H1 (cell line): ENCODE results near the gene RUNX1. TPM values are rescaled to one million over a fixed set of nuclear protein-coding genes. Genes with fewer than 3 reads are reported as not detected.

Experiments used
- CHD2 ChIP-seq: IDR thresholded peaks from 2 replicates; pipeline ENCODE4 v1.6.1; 2012; ENCODE audit warnings: low read length, improper control_type of control experiment
- CTBP2 ChIP-seq: IDR thresholded peaks from 2 replicates; pipeline ENCODE4 v1.7.0; 2011; ENCODE audit warnings: borderline replicate concordance, mild to moderate bottlenecking, moderate library complexity, mixed read lengths, low read length; ENCODE audit not compliant: insufficient read depth, insufficient read length
- RNF2 ChIP-seq: fragments of 200-900, 300-1000 bp; sonication (generic); IDR thresholded peaks from 2 replicates; pipeline ENCODE4 v1.7.1; 2016; ENCODE audit warnings: borderline replicate concordance, low read depth, mild to moderate bottlenecking, antibody characterized with exemption, low read length; ENCODE audit not compliant: poor library complexity, severe bottlenecking; ENCODE audit errors: missing control alignments
- polyA plus RNA-seq, 7 experiments: library from polyadenylated mRNA; depleted of rRNA in 3 of 7; stranded (reverse) in 5 of 7; unstranded in 2 of 7; fragments of >200 nt in 5 of 7; fragments of 200-250 nt in 2 of 7; gene quantifications; 1 replicate in 5 of 7; 2 replicates in 1 of 7; 4 replicates in 1 of 7; pipeline versions ENCODE4 v1.2.1 to v1.2.3, GENCODE V29; 2011 to 2013; ENCODE audit warnings: missing spikeins in 2 of 7, mixed read lengths in 2 of 7
- total RNA-seq: library from RNA; stranded (reverse); fragmentation: NEBNext Ultra II Directional; extraction: Animal tissue kit (Norgen Biotek cat#: 25700); gene quantifications from 2 replicates; pipeline ENCODE4 v1.2.1, GENCODE V29; 2021
- TF ChIP-seq, protein P1 (sequence below): IDR thresholded peaks from 2 replicates; pipeline ENCODE4 v1.6.1; 2011; ENCODE audit warnings: low read depth, mild to moderate bottlenecking, low read length; ENCODE audit not compliant: insufficient read depth

RUNX1 gene
- total and polyA plus RNA-seq, 2 of the 8 experiments (the other 6 are each of a cell fraction or from before 2014, with no cell fraction given), result 0.20 to 0.60 TPM

DNA sequence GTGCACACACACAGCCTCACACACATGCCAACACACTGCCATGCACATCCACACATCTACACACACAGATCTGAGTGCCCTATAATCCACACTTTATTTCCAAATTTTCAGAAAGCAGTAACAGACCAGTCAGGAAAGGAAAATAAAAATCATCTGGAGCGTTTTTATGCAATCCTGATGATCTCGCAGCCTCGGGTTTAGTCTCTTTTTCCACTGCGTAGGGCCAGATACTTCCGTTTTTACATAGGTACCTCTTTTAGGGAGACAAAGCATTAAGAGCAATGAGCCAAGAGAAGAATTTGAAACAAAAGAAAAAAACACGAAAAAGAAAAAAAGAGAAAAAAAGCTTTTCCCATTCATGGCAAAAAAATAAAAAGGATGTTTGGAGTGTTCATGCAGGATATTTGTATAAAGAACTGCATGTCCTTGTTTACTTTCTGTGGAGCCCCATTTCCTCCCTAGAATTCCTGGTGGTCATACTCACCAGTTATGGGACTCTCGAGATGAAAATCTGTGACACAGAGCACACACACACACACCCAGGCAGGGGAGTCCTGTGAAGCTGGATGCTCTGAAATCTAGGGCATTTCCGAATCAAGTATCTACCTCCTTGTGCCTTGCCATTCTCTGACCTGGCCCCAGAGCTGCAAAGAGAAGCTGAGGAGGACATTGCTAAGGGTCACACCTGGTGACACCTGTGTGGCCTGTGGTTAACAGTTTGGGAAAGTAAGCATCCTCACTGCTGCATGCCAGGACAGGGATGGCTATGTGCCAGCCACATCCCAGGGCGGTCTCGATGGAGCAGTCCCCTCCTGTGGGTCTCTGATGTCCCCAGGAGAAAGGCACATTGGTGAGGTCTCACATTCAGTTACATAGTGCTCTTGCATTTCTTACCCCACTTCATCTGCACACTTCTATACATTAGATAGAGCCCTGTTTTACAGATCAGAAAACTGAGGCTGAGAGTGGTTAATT is 83.6 kb downstream of the RUNX1 start (continued):
- TF ChIP-seq CTBP2, result no peak
- no peak for TF ChIP-seq RNF2
- TF ChIP-seq CHD2, result no peak
- TF ChIP-seq, protein P1, sequence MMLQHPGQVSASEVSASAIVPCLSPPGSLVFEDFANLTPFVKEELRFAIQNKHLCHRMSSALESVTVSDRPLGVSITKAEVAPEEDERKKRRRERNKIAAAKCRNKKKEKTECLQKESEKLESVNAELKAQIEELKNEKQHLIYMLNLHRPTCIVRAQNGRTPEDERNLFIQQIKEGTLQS, result no peak
